Measurements from ENCODE around the gene TRERF1. TPM values are rescaled to one million over a fixed set of nuclear protein-coding genes. Genes with fewer than 3 reads are reported as not detected.

The TRERF1 gene
- total RNA-seq, 1 experiment from 2014 or later: 22.3 TPM

DNA sequence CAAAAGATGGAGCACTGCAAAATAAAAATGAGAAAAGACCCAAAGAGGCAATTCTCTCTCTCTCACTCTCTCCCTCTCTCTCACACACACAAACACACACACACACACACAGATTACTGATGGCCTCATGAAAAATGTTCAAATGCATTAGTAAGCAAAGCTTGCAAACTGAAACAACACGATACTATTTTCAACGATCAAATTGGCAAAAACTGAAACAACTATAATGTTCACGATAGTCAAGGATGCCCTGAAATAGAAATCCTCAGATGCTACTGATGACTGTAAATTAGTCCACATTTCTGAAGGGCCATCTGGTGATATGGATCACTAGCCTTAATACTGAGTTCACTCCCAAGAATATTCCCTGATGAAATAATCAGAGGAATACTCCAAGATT lies 100.8 kb downstream of the TRERF1 start (continued):
- no peak for TF ChIP-seq FOXP4 (CRISPR knock-in tag; IDR thresholded peaks at IDR 0.05)
- TF ChIP-seq, protein P1, sequence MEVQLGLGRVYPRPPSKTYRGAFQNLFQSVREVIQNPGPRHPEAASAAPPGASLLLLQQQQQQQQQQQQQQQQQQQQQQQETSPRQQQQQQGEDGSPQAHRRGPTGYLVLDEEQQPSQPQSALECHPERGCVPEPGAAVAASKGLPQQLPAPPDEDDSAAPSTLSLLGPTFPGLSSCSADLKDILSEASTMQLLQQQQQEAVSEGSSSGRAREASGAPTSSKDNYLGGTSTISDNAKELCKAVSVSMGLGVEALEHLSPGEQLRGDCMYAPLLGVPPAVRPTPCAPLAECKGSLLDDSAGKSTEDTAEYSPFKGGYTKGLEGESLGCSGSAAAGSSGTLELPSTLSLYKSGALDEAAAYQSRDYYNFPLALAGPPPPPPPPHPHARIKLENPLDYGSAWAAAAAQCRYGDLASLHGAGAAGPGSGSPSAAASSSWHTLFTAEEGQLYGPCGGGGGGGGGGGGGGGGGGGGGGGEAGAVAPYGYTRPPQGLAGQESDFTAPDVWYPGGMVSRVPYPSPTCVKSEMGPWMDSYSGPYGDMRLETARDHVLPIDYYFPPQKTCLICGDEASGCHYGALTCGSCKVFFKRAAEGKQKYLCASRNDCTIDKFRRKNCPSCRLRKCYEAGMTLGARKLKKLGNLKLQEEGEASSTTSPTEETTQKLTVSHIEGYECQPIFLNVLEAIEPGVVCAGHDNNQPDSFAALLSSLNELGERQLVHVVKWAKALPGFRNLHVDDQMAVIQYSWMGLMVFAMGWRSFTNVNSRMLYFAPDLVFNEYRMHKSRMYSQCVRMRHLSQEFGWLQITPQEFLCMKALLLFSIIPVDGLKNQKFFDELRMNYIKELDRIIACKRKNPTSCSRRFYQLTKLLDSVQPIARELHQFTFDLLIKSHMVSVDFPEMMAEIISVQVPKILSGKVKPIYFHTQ (CRISPR knock-in tag; IDR thresholded peaks at IDR 0.05): no peak
- TF ChIP-seq, protein P2, sequence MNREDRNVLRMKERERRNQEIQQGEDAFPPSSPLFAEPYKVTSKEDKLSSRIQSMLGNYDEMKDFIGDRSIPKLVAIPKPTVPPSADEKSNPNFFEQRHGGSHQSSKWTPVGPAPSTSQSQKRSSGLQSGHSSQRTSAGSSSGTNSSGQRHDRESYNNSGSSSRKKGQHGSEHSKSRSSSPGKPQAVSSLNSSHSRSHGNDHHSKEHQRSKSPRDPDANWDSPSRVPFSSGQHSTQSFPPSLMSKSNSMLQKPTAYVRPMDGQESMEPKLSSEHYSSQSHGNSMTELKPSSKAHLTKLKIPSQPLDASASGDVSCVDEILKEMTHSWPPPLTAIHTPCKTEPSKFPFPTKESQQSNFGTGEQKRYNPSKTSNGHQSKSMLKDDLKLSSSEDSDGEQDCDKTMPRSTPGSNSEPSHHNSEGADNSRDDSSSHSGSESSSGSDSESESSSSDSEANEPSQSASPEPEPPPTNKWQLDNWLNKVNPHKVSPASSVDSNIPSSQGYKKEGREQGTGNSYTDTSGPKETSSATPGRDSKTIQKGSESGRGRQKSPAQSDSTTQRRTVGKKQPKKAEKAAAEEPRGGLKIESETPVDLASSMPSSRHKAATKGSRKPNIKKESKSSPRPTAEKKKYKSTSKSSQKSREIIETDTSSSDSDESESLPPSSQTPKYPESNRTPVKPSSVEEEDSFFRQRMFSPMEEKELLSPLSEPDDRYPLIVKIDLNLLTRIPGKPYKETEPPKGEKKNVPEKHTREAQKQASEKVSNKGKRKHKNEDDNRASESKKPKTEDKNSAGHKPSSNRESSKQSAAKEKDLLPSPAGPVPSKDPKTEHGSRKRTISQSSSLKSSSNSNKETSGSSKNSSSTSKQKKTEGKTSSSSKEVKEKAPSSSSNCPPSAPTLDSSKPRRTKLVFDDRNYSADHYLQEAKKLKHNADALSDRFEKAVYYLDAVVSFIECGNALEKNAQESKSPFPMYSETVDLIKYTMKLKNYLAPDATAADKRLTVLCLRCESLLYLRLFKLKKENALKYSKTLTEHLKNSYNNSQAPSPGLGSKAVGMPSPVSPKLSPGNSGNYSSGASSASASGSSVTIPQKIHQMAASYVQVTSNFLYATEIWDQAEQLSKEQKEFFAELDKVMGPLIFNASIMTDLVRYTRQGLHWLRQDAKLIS (CRISPR knock-in tag; IDR thresholded peaks at IDR 0.05; ENCODE audit: borderline replicate concordance): no peak
- TF ChIP-seq, protein P3, sequence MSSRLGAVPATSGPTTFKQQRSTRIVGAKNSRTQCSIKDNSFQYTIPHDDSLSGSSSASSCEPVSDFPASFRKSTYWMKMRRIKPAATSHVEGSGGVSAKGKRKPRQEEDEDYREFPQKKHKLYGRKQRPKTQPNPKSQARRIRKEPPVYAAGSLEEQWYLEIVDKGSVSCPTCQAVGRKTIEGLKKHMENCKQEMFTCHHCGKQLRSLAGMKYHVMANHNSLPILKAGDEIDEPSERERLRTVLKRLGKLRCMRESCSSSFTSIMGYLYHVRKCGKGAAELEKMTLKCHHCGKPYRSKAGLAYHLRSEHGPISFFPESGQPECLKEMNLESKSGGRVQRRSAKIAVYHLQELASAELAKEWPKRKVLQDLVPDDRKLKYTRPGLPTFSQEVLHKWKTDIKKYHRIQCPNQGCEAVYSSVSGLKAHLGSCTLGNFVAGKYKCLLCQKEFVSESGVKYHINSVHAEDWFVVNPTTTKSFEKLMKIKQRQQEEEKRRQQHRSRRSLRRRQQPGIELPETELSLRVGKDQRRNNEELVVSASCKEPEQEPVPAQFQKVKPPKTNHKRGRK (CRISPR knock-in tag; IDR thresholded peaks at IDR 0.05; ENCODE audit: borderline replicate concordance): no peak
- TF ChIP-seq PRRX2 (CRISPR knock-in tag; IDR thresholded peaks at IDR 0.05): no peak
- no peak for TF ChIP-seq ZBTB21 (CRISPR knock-in tag; IDR thresholded peaks at IDR 0.05; ENCODE audit: borderline replicate concordance)
- TF ChIP-seq ZNF232 (CRISPR knock-in tag; IDR thresholded peaks at IDR 0.05): no peak
- TF ChIP-seq JAZF1 (CRISPR knock-in tag; IDR thresholded peaks at IDR 0.05): no peak

- no peaks in the 10 kb centered on the region for H3K36me3 Mint-ChIP-seq
- H3K27ac Mint-ChIP-seq: no peak overlapping the region
- ATAC-seq: no peak
- H3K4me3 Mint-ChIP-seq: no peak overlapping the region
- no peak for DNase-seq (ENCODE audit: low spot score)
- no peaks in the 10 kb centered on the region for H3K27me3 Mint-ChIP-seq (ENCODE audit: low read depth)
- H3K9me3 Mint-ChIP-seq: no peaks in the 10 kb centered on the region
- peaks cover 5% of the 10 kb centered on the region; the same call in 1 of the 2 replicates for H3K4me1 Mint-ChIP-seq
- POLR2A ChIA-PET: no interaction called here
- TF ChIP-seq, protein P4, sequence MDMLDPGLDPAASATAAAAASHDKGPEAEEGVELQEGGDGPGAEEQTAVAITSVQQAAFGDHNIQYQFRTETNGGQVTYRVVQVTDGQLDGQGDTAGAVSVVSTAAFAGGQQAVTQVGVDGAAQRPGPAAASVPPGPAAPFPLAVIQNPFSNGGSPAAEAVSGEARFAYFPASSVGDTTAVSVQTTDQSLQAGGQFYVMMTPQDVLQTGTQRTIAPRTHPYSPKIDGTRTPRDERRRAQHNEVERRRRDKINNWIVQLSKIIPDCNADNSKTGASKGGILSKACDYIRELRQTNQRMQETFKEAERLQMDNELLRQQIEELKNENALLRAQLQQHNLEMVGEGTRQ (CRISPR knock-in tag; IDR thresholded peaks at IDR 0.05): 0 out of 2 replicates have a peak, but pooled peaks have one; percentile 7
- no peak for TF ChIP-seq CREB1 (CRISPR knock-in tag; IDR thresholded peaks at IDR 0.05)
- CTCF ChIA-PET: interaction anchor here (1.0 to 1.1 kb wide), 2 partner anchors 70 to 198 kb away, joined by 3 to 4 read pairs; no protein-coding TSS in a partner anchor
These were observed 101.8 kb downstream of the TRERF1 start for GRCh38 chr6:42349753-42350511.

All from WTC11 (cell line).